ENCODE results near the gene ARFGAP3. TPM values are rescaled to one million over a fixed set of nuclear protein-coding genes. Genes with fewer than 3 reads are reported as not detected.
A peak's percentile ranks its signal among the peaks of the same experiment; 100 is the strongest.

The ARFGAP3 gene
- total RNA-seq, 1 donor from 2014 or later: 39.9 TPM

- Histone ChIP-seq H3K4me1 (peaks cover 11% of the 10 kb centered on the region), H3K4me3 (no peak overlapping the region), H3K27me3 (ENCODE audit: low read depth) (no peaks in the 10 kb centered on the region), H3K36me3 (peaks cover 37% of the 10 kb centered on the region), H3K27ac (no peak overlapping the region), H3K9me3 (no peaks in the 10 kb centered on the region)
- DNase-seq: no peak
- intact Hi-C loops (cut with DNase I): loop anchor here (2.0 kb wide), 1 partner anchor 23 kb away; no protein-coding TSS in a partner anchor
- no peak for TF ChIP-seq CTCF (IDR thresholded peaks at IDR 0.05)
- peak in 1 of 2 donors; percentile 5 for ATAC-seq
Measured at GRCh38 chr22:42793848-42794405, 63.1 kb downstream of the ARFGAP3 start.

DNA sequence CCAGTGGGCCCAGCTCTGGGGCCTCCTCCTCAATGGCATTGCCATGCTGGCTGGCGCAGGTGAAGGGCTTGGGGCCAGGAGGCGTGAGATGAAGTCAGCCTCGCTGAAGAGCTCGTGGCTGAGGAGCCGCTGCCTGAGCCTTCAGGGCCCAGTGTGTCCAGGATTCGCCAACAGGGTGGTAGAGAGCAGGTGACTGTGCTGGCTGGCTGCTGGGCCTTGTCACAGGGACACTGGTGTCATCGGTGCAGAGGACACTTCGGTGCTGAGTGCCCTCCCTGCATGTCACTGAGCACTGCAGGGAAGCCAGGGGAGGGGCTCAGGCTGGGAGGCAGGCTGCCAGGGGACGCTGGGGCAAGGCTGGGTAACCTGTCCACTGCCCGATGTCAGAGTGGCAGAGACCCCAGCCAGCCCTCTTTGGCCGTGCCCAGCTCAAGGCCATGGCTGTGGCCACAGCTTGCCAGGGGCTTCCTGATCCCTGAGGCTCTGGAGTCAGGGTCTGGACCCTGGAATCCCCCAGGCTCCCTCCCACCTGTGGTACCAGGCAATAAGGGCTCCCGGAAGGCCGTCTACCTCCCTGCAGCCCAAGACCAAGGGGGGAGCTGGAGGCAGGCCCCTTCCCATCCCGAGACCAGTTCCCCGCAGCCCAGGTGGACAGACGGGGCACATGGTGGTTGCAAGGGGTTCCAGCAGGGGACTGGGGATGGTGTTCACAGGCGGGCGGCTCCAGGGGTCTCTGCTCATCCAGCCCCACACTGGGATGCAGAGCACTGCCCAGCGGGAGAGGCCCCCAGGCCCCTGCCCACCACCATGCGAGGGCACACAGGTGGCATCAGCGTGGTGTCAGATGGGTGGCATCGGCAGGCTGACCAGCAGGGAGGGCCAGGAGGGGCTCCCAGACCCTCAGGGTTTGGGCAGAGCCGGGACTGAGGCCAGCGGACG, 63.9 kb downstream of the ARFGAP3 start:
- H3K27ac ChIP-seq: no peak overlapping the region
- peak in 1 of 2 donors; percentile 3 for ATAC-seq

GRCh38 chr22:42792453-42792908, 64.6 kb downstream of the ARFGAP3 start:
- TF ChIP-seq CTCF (IDR thresholded peaks at IDR 0.05): no peak
- H3K9me3 ChIP-seq: no peaks in the 10 kb centered on the region
- ATAC-seq (no peak), DNase-seq (no peak)
- H3K4me3 ChIP-seq: no peak overlapping the region
- H3K27me3 ChIP-seq (ENCODE audit: low read depth): no peaks in the 10 kb centered on the region
- H3K4me1 ChIP-seq: peaks cover 11% of the 10 kb centered on the region
- intact Hi-C loops (cut with DNase I): no loop called here
- peaks cover 22% of the 10 kb centered on the region for H3K36me3 ChIP-seq
- H3K27ac ChIP-seq: peak overlapping the region; percentile 36

More for the DNA sequence above, 63.9 kb downstream of the ARFGAP3 start:
- Histone ChIP-seq H3K4me3 (no peak overlapping the region), H3K27me3 (ENCODE audit: low read depth) (no peaks in the 10 kb centered on the region), H3K9me3 (no peaks in the 10 kb centered on the region), H3K36me3 (peaks cover 29% of the 10 kb centered on the region), H3K4me1 (peaks cover 11% of the 10 kb centered on the region)
- TF ChIP-seq CTCF (IDR thresholded peaks at IDR 0.05): no peak
- no peak for DNase-seq
- intact Hi-C loops (cut with DNase I): no loop called here

DNA sequence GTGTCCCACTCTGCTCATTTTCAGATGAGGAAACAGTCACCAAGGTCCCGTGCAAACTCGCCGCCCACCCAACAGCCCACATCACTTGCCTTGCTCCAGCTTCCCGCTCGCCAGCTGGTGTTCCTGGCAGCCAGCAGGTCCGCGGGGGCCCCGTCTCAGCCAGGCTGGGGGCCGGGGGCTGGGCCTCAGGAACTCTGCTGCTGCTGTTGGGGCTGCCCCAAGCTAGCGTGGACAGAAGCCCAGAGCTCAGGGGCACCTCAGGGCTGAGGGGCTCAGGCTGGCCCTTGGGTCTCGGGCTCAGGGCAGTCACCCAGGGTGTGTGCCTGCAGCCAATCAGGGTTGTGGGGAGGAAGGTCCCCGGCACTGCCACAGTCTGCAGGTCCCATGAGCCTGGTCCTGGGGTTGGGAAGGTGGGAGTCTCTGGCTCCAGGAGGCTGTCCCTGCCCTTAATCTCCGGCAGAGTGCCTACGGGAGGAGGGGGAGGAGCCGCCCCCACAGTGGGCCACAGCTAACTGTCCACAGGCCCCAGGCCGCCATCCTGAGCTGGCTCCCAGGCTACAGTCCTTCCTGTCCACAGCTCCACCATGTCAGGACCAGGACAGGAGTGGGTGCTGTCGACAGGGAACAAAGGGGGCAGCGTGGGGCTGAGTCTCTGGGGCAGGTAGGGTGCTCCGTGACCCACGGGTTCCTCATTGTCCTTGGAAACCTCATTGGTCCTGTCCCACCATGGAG, 65.2 kb downstream of the ARFGAP3 start:
- H3K9me3 ChIP-seq: no peaks in the 10 kb centered on the region
- no peak for DNase-seq
- intact Hi-C loops (cut with DNase I): no loop called here
- no peaks in the 10 kb centered on the region for H3K27me3 ChIP-seq (ENCODE audit: low read depth)
- peaks cover 18% of the 10 kb centered on the region for H3K36me3 ChIP-seq
- H3K27ac ChIP-seq: peak overlapping the region; percentile 49
- H3K4me3 ChIP-seq: no peak overlapping the region
- H3K4me1 ChIP-seq: peaks cover 11% of the 10 kb centered on the region
- ATAC-seq: peak; percentile 23 to 42
- TF ChIP-seq CTCF (IDR thresholded peaks at IDR 0.05): no peak

- no peaks in the 10 kb centered on the region for H3K27me3 ChIP-seq (ENCODE audit: low read depth)
- ATAC-seq (no peak), DNase-seq (no peak)
- no peaks in the 10 kb centered on the region for H3K9me3 ChIP-seq
- no peak overlapping the region for H3K27ac ChIP-seq
- no peak for TF ChIP-seq CTCF (IDR thresholded peaks at IDR 0.05)
- H3K4me3 ChIP-seq: no peak overlapping the region
- intact Hi-C loops (cut with DNase I): no loop called here
- H3K36me3 ChIP-seq: no peaks in the 10 kb centered on the region
- peaks cover 11% of the 10 kb centered on the region for H3K4me1 ChIP-seq
Measured at GRCh38 chr22:42788466-42788865, 68.6 kb downstream of the ARFGAP3 start.

Data from lower lobe of right lung (tissue), 2 donors.